ENCODE results near the gene VEZT. TPM values are rescaled to one million over a fixed set of nuclear protein-coding genes. Genes with fewer than 3 reads are reported as not detected.
A peak's percentile ranks its signal among the peaks of the same experiment; 100 is the strongest.

VEZT gene
- total and polyA plus RNA-seq, 9 of the 15 experiments (the other 6 are each of a cell fraction or from before 2014, with no cell fraction given), result 16.1 to 61.5 (median 32.6) TPM

GRCh38 chr12:95217377-95218149 lies at the start of gene VEZT, which contains the start of gene FGD6 (continued):
- no peak for TF ChIP-seq BCLAF1 (IDR thresholded peaks at IDR 0.05; ENCODE audit: borderline replicate concordance in 1 of 2, control insufficient read depth in 1 of 2, low read depth in 2 of 2, low read length in 1 of 2)
- peak; percentile 76 for TF ChIP-seq E2F8 (IDR thresholded peaks at IDR 0.05; ENCODE audit: low read depth, partially characterized antibody)
- peak; percentile 87 for TF ChIP-seq XRCC5 (IDR thresholded peaks at IDR 0.05; ENCODE audit: low read depth, low read length)
- peak; percentile 90; the same call in 1 of the 2 replicates for TF ChIP-seq ETS1 (conservative IDR thresholded peaks at IDR 0.05; ENCODE audit: control insufficient read depth, low read depth, low read length)
- no peak for TF ChIP-seq CHAMP1 (IDR thresholded peaks at IDR 0.05)
- no peak for TF ChIP-seq BRF1 (IDR thresholded peaks at IDR 0.05; ENCODE audit: borderline replicate concordance, extremely low read depth, insufficient read length)
- TF ChIP-seq E2F6 (IDR thresholded peaks at IDR 0.05; ENCODE audit: borderline replicate concordance in 1 of 2, extremely low read depth in 1 of 2, insufficient read depth in 1 of 2, insufficient read length in 1 of 2, low read depth in 1 of 2, low read length in 1 of 2, poor library complexity in 1 of 2, severe bottlenecking in 1 of 2), result peak; percentile 85 to 86
- no peak for TF ChIP-seq TCFL5 (CRISPR knock-in tag; conservative IDR thresholded peaks at IDR 0.05)
- TF ChIP-seq ZNF324 (CRISPR knock-in tag; IDR thresholded peaks at IDR 0.05), result no peak

All from K562 (cell line).